ENCODE results near the gene LRP1B.

Gene LRP1B

DNA sequence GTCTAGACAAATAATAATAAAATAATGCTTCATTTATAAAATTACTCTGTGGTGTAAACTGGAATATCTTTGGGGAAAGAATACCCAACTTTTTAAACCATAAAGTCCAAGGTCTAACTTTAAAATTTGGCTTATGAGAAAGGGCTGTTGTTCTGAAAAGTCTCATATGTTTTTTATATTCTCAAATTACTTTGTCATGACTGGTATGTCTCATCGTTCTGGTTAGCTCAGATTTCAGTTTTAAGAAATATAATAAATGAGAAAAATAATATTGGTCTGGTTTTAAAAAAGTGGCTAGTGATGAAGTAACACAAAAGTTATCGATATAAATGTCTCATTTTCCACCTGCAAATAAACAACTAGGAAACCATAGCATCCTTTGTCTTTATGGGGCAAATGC lies 1658.1 kb downstream of the LRP1B start:
- ATAC-seq, result peak; percentile 41; the same call in 1 of the 3 replicates
- TF ChIP-seq GLIS3 (CRISPR knock-in tag; IDR thresholded peaks at IDR 0.05), result no peak
- no peak for TF ChIP-seq SNAI2 (CRISPR knock-in tag; IDR thresholded peaks at IDR 0.05)
- TF ChIP-seq PATZ1 (CRISPR knock-in tag; IDR thresholded peaks at IDR 0.05; ENCODE audit: borderline replicate concordance), result no peak
- TF ChIP-seq ZNF70 (CRISPR knock-in tag; IDR thresholded peaks at IDR 0.05), result no peak
- TF ChIP-seq OSR1 (CRISPR knock-in tag; IDR thresholded peaks at IDR 0.05), result no peak
- no peak for TF ChIP-seq ARNTL (CRISPR knock-in tag; IDR thresholded peaks at IDR 0.05; ENCODE audit: borderline replicate concordance, low read depth)
- TF ChIP-seq ZNF565 (CRISPR knock-in tag; conservative IDR thresholded peaks at IDR 0.05; ENCODE audit: low read depth), result no peak
- TF ChIP-seq, protein P1, sequence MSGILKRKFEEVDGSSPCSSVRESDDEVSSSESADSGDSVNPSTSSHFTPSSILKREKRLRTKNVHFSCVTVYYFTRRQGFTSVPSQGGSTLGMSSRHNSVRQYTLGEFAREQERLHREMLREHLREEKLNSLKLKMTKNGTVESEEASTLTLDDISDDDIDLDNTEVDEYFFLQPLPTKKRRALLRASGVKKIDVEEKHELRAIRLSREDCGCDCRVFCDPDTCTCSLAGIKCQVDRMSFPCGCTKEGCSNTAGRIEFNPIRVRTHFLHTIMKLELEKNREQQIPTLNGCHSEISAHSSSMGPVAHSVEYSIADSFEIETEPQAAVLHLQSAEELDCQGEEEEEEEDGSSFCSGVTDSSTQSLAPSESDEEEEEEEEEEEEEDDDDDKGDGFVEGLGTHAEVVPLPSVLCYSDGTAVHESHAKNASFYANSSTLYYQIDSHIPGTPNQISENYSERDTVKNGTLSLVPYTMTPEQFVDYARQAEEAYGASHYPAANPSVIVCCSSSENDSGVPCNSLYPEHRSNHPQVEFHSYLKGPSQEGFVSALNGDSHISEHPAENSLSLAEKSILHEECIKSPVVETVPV (CRISPR knock-in tag; IDR thresholded peaks at IDR 0.05), result no peak
- TF ChIP-seq, protein P2, sequence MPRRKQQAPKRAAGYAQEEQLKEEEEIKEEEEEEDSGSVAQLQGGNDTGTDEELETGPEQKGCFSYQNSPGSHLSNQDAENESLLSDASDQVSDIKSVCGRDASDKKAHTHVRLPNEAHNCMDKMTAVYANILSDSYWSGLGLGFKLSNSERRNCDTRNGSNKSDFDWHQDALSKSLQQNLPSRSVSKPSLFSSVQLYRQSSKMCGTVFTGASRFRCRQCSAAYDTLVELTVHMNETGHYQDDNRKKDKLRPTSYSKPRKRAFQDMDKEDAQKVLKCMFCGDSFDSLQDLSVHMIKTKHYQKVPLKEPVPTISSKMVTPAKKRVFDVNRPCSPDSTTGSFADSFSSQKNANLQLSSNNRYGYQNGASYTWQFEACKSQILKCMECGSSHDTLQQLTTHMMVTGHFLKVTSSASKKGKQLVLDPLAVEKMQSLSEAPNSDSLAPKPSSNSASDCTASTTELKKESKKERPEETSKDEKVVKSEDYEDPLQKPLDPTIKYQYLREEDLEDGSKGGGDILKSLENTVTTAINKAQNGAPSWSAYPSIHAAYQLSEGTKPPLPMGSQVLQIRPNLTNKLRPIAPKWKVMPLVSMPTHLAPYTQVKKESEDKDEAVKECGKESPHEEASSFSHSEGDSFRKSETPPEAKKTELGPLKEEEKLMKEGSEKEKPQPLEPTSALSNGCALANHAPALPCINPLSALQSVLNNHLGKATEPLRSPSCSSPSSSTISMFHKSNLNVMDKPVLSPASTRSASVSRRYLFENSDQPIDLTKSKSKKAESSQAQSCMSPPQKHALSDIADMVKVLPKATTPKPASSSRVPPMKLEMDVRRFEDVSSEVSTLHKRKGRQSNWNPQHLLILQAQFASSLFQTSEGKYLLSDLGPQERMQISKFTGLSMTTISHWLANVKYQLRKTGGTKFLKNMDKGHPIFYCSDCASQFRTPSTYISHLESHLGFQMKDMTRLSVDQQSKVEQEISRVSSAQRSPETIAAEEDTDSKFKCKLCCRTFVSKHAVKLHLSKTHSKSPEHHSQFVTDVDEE (CRISPR knock-in tag; IDR thresholded peaks at IDR 0.05), result no peak
- TF ChIP-seq ZNF8 (CRISPR knock-in tag; IDR thresholded peaks at IDR 0.05), result no peak
- TF ChIP-seq POU6F1 (CRISPR knock-in tag; IDR thresholded peaks at IDR 0.05; ENCODE audit: borderline replicate concordance, low read depth), result no peak
- no peak for TF ChIP-seq BACH2 (CRISPR knock-in tag; IDR thresholded peaks at IDR 0.05; ENCODE audit: borderline replicate concordance)
- no peak for TF ChIP-seq PPARA (CRISPR knock-in tag; IDR thresholded peaks at IDR 0.05; ENCODE audit: borderline replicate concordance)
- TF ChIP-seq, protein P3, sequence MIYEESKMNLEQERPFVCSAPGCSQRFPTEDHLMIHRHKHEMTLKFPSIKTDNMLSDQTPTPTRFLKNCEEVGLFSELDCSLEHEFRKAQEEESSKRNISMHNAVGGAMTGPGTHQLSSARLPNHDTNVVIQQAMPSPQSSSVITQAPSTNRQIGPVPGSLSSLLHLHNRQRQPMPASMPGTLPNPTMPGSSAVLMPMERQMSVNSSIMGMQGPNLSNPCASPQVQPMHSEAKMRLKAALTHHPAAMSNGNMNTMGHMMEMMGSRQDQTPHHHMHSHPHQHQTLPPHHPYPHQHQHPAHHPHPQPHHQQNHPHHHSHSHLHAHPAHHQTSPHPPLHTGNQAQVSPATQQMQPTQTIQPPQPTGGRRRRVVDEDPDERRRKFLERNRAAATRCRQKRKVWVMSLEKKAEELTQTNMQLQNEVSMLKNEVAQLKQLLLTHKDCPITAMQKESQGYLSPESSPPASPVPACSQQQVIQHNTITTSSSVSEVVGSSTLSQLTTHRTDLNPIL (CRISPR knock-in tag; IDR thresholded peaks at IDR 0.05; ENCODE audit: low read depth), result no peak

DNA sequence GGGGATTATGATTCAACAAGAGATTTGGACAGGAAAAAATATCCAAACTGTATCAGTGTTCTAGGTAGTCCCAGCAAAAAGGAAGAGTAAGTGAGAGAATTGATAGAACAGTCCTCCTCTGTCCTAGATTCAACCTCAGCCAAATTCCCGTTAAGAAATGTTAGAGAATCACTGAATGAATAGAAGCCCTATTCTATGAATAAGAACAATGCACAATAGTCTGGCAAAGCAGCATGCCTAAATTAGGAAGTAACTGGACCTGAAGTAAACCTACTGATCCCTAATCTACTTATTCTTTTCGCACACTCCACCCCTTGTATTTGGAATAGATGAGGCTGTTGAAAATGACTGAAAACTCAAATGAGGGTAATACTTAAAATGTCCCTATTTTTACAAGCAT lies 1665.5 kb downstream of the LRP1B start:
- ATAC-seq, result no peak
- no peak for TF ChIP-seq PPARA (CRISPR knock-in tag; IDR thresholded peaks at IDR 0.05; ENCODE audit: borderline replicate concordance)
- TF ChIP-seq ZNF8 (CRISPR knock-in tag; IDR thresholded peaks at IDR 0.05), result no peak
- no peak for TF ChIP-seq BACH2 (CRISPR knock-in tag; IDR thresholded peaks at IDR 0.05; ENCODE audit: borderline replicate concordance)
- TF ChIP-seq, protein P3 (CRISPR knock-in tag; IDR thresholded peaks at IDR 0.05; ENCODE audit: low read depth), result no peak
- no peak for TF ChIP-seq GLIS3 (CRISPR knock-in tag; IDR thresholded peaks at IDR 0.05)
- TF ChIP-seq SNAI2 (CRISPR knock-in tag; IDR thresholded peaks at IDR 0.05), result no peak
- no peak for TF ChIP-seq POU6F1 (CRISPR knock-in tag; IDR thresholded peaks at IDR 0.05; ENCODE audit: borderline replicate concordance, low read depth)
- TF ChIP-seq ARNTL (CRISPR knock-in tag; IDR thresholded peaks at IDR 0.05; ENCODE audit: borderline replicate concordance, low read depth), result no peak
- TF ChIP-seq ZNF565 (CRISPR knock-in tag; conservative IDR thresholded peaks at IDR 0.05; ENCODE audit: low read depth), result no peak
- no peak for TF ChIP-seq OSR1 (CRISPR knock-in tag; IDR thresholded peaks at IDR 0.05)
- TF ChIP-seq ZFP3 (CRISPR knock-in tag; IDR thresholded peaks at IDR 0.05), result no peak
- TF ChIP-seq ESRRG (CRISPR knock-in tag; IDR thresholded peaks at IDR 0.05), result no peak
- no peak for TF ChIP-seq TCF4 (CRISPR knock-in tag; IDR thresholded peaks at IDR 0.05; ENCODE audit: borderline replicate concordance)
- no peak for TF ChIP-seq ZFP30 (CRISPR knock-in tag; IDR thresholded peaks at IDR 0.05)

Measured in SK-N-SH treated with all-trans-retinoic acid at 6 μM for 48 hours (cell line).